H1 (cell line): ENCODE results near the gene DAGLA.
A peak's percentile ranks its signal among the peaks of the same experiment; 100 is the strongest.

Experiments
- ATF2 ChIP-seq: IDR thresholded peaks from 2 replicates; pipeline ENCODE4 v1.6.1; 2012; ENCODE audit warnings: low read length, inconsistent platforms
- CEBPB ChIP-seq: IDR thresholded peaks from 2 replicates; pipeline ENCODE4 v1.6.1; 2012; ENCODE audit warnings: low read depth, low read length
- CTBP2 ChIP-seq: IDR thresholded peaks from 2 replicates; pipeline ENCODE4 v1.7.0; 2011; ENCODE audit warnings: borderline replicate concordance, mild to moderate bottlenecking, moderate library complexity, mixed read lengths, low read length; ENCODE audit not compliant: insufficient read depth, insufficient read length
- CTCF ChIP-seq, 3 experiments: IDR thresholded peaks; 1 replicate in 2 of 3; 2 replicates in 1 of 3; pipeline versions ENCODE4 v1.5.1 to v1.6.1; 2011; ENCODE audit warnings: low read length in 3 of 3, mild to moderate bottlenecking in 3 of 3, inconsistent platforms in 2 of 3, low read depth in 1 of 3, moderate library complexity in 1 of 3; ENCODE audit not compliant: insufficient read depth in 1 of 3; ENCODE audit errors: control extremely low read depth in 1 of 3
- EP300 ChIP-seq, 2 experiments: IDR thresholded peaks; 1 replicate in 1 of 2; 2 replicates in 1 of 2; pipeline ENCODE4 v1.6.1; 2011 to 2012; ENCODE audit warnings: low read depth in 2 of 2, low read length in 2 of 2, mild to moderate bottlenecking in 2 of 2, borderline replicate concordance in 1 of 2, inconsistent platforms in 1 of 2, moderate library complexity in 1 of 2
- POLR2A ChIP-seq, 2 experiments: IDR thresholded peaks; 1 replicate in 1 of 2; 2 replicates in 1 of 2; pipeline ENCODE4 v1.6.1; 2011; ENCODE audit warnings: low read depth in 2 of 2, low read length in 2 of 2, mild to moderate bottlenecking in 2 of 2; ENCODE audit errors: control extremely low read depth in 1 of 2
- RAD21 ChIP-seq, 2 experiments: IDR thresholded peaks in 1 of 2; conservative IDR thresholded peaks in 1 of 2; 2 replicates each; pipeline ENCODE4 v1.6.1; 2011; ENCODE audit warnings: low read depth in 2 of 2, low read length in 2 of 2, improper control_type of control experiment in 1 of 2, inconsistent platforms in 1 of 2, mild to moderate bottlenecking in 1 of 2, moderate library complexity in 1 of 2
- SIX5 ChIP-seq: IDR thresholded peaks from 2 replicates; pipeline ENCODE4 v1.6.1; 2011; ENCODE audit warnings: mild to moderate bottlenecking, low read depth, low read length
- TBP ChIP-seq: IDR thresholded peaks from 2 replicates; pipeline ENCODE4 v1.6.1; 2011; ENCODE audit warnings: low read depth, low read length, improper control_type of control experiment

- 0 out of 4 replicates have a peak, but pooled peaks of 1 of the 3 experiments have one; percentile 17 for TF ChIP-seq CTCF (IDR thresholded peaks at IDR 0.05; ENCODE audit: control extremely low read depth in 1 of 3, insufficient read depth in 1 of 3, low read depth in 1 of 3, low read length in 3 of 3)
- no peak for TF ChIP-seq EP300 (IDR thresholded peaks at IDR 0.05; ENCODE audit: borderline replicate concordance in 1 of 2, low read depth in 2 of 2, low read length in 2 of 2)
- TF ChIP-seq CTBP2, result no peak
- no peak for TF ChIP-seq POLR2A (IDR thresholded peaks at IDR 0.05; ENCODE audit: control extremely low read depth in 1 of 2, low read depth in 2 of 2, low read length in 2 of 2)
- no peak for TF ChIP-seq ATF2
- no peak for TF ChIP-seq TBP
- TF ChIP-seq RAD21 (IDR thresholded peaks at IDR 0.05 in 1 of 2, conservative IDR thresholded peaks at IDR 0.05 in 1 of 2; ENCODE audit: low read depth in 2 of 2, low read length in 2 of 2), result peak in 1 of 2 experiments; percentile 17; a peak in 1 of 4 replicates
- no peak for TF ChIP-seq CEBPB
- TF ChIP-seq SIX5, result no peak
Measured at GRCh38 chr11:61695917-61696316, 15.7 kb downstream of the DAGLA start.
